Measurements from ENCODE around the gene MARK3. TPM values are rescaled to one million over a fixed set of nuclear protein-coding genes. Genes with fewer than 3 reads are reported as not detected.

Gene MARK3
- total and polyA plus RNA-seq, 2 donors from 2014 or later, result 39.8 to 83.1 TPM

- no peak overlapping the region for H3K9ac ChIP-seq (ENCODE audit: low read length in 3 of 3)
- no peaks in the 10 kb centered on the region for H3K36me3 ChIP-seq (ENCODE audit: control insufficient read depth in 2 of 3, insufficient read depth in 3 of 3, low read length in 3 of 3)
- intact Hi-C loops (cut with DNase I), result no loop called here
- H3K9me3 ChIP-seq (ENCODE audit: control insufficient read depth in 2 of 3, insufficient read depth in 1 of 3, low read length in 3 of 3), result no peaks in the 10 kb centered on the region
- TF ChIP-seq CTCF (IDR thresholded peaks at IDR 0.05; ENCODE audit: borderline replicate concordance, extremely low read depth, insufficient read depth), result no peak
- no peak overlapping the region for H3K27ac ChIP-seq (ENCODE audit: low read depth in 2 of 2, low read length in 2 of 2)
- FAIRE-seq (no peak), DNase-seq (no peak)
- peaks cover 0 to 2% (median 0%) of the 10 kb centered on the region in 3 donors for H3K4me1 ChIP-seq (ENCODE audit: control insufficient read depth in 2 of 3, insufficient read depth in 2 of 3, low read depth in 1 of 3, low read length in 3 of 3)
- no peak overlapping the region for H3K4me3 ChIP-seq (ENCODE audit: low read length in 3 of 3)
- H3K27me3 ChIP-seq (ENCODE audit: control insufficient read depth, insufficient read depth, low read length), result no peaks in the 10 kb centered on the region
These were observed 7.6 kb upstream of the MARK3 start for GRCh38 chr14:103377522-103378037.

GRCh38 chr14:103378038-103378854, 7.0 kb upstream of the MARK3 start:
- FAIRE-seq (no peak), DNase-seq (no peak)
- intact Hi-C loops (cut with DNase I), result no loop called here
- H3K4me1 ChIP-seq (ENCODE audit: control insufficient read depth in 2 of 3, insufficient read depth in 2 of 3, low read depth in 1 of 3, low read length in 3 of 3), result peaks cover 0 to 2% (median 0%) of the 10 kb centered on the region in 3 donors
- no peaks in the 10 kb centered on the region for H3K9me3 ChIP-seq (ENCODE audit: control insufficient read depth in 2 of 3, insufficient read depth in 1 of 3, low read length in 3 of 3)
- H3K9ac ChIP-seq (ENCODE audit: low read length in 3 of 3), result no peak overlapping the region
- no peak overlapping the region for H3K4me3 ChIP-seq (ENCODE audit: low read length in 3 of 3)
- H3K36me3 ChIP-seq (ENCODE audit: control insufficient read depth in 2 of 3, insufficient read depth in 3 of 3, low read length in 3 of 3), result no peaks in the 10 kb centered on the region
- H3K27ac ChIP-seq (ENCODE audit: low read depth in 2 of 2, low read length in 2 of 2), result no peak overlapping the region
- no peaks in the 10 kb centered on the region for H3K27me3 ChIP-seq (ENCODE audit: control insufficient read depth, insufficient read depth, low read length)
- no peak for TF ChIP-seq CTCF (IDR thresholded peaks at IDR 0.05; ENCODE audit: borderline replicate concordance, extremely low read depth, insufficient read depth)

GRCh38 chr14:103380719-103381377, 4.4 kb upstream of the MARK3 start:
- no peaks in the 10 kb centered on the region for H3K27me3 ChIP-seq (ENCODE audit: control insufficient read depth, insufficient read depth, low read length)
- no peak overlapping the region for H3K4me3 ChIP-seq (ENCODE audit: low read length in 3 of 3)
- FAIRE-seq (no peak), DNase-seq (no peak)
- no peak for TF ChIP-seq CTCF (IDR thresholded peaks at IDR 0.05; ENCODE audit: borderline replicate concordance, extremely low read depth, insufficient read depth)
- peaks cover 0 to 8% (median 7%) of the 10 kb centered on the region in 3 donors for H3K4me1 ChIP-seq (ENCODE audit: control insufficient read depth in 2 of 3, insufficient read depth in 2 of 3, low read depth in 1 of 3, low read length in 3 of 3)
- H3K36me3 ChIP-seq (ENCODE audit: control insufficient read depth in 2 of 3, insufficient read depth in 3 of 3, low read length in 3 of 3), result no peaks in the 10 kb centered on the region
- H3K27ac ChIP-seq (ENCODE audit: low read depth in 2 of 2, low read length in 2 of 2), result no peak overlapping the region
- intact Hi-C loops (cut with DNase I), result no loop called here
- no peak overlapping the region for H3K9ac ChIP-seq (ENCODE audit: low read length in 3 of 3)
- H3K9me3 ChIP-seq (ENCODE audit: control insufficient read depth in 2 of 3, insufficient read depth in 1 of 3, low read length in 3 of 3), result no peaks in the 10 kb centered on the region
